HCT116 (cell line): ENCODE results near the gene GPX4. TPM values are rescaled to one million over a fixed set of nuclear protein-coding genes. Genes with fewer than 3 reads are reported as not detected.

Source experiments
- ATAC-seq: fragments of 200-7000 bp; cut with Tn5 transposase; 2 replicates; pipeline ENCODE4 v1.9.1; 2020; ENCODE audit warnings: mild to moderate bottlenecking, moderate library complexity
- BruUV-seq: library from RNA; stranded (reverse); fragments of 400-500 nt; replicated peaks from 2 replicates; lab custom pipeline; 2021; lab: Mats Ljungman, UMichigan
- CTCF ChIA-PET: fragments of 300-600 bp; sonication (Branson Sonifier 250); formaldehyde crosslinking; loops from one replicate; lab custom pipeline; 2021; ENCODE audit warnings: antibody characterized with exemption; lab: Charles Lee
- POLR2A ChIA-PET: fragments of 300-600, 350-600 bp; sonication (Branson Sonifier 250); formaldehyde crosslinking; loops from one replicate; lab custom pipeline; 2021; ENCODE audit warnings: antibody characterized with exemption; lab: Charles Lee
- RAD21 ChIA-PET, 2 experiments: fragments of 300-600 bp; sonication (Branson Sonifier 250); formaldehyde crosslinking; loops; one replicate each; lab custom pipeline; 2023; ENCODE audit warnings: low total read pairs in 2 of 2; ENCODE audit not compliant: uncharacterized antibody in 2 of 2, unreplicated experiment in 2 of 2, low non-redundant PET in 1 of 2; lab: Charles Lee
- DNase-seq: peaks from one replicate; pipeline ENCODE4 v3.0.0-alpha.2; 2010; ENCODE audit warnings: low read depth, low spot score
- H2AFZ ChIP-seq: fragments of 200-600 bp; shearing (Covaris generic), sonication (generic); 2 replicates; pipeline ENCODE4 v1.6.1; 2017; ENCODE audit warnings: low read depth, mixed run types, mixed read lengths, antibody characterized with exemption, low read length; ENCODE audit not compliant: poor library complexity, severe bottlenecking
- H3K27ac ChIP-seq: 2 replicates; pipeline ENCODE4 v1.5.1; 2012; ENCODE audit warnings: low read depth, low read length
- H3K27me3 ChIP-seq: fragments of 200-600 bp; sonication (generic); 2 replicates; pipeline ENCODE4 v1.6.1; 2016; ENCODE audit warnings: mixed run types, low read length, mixed read lengths; ENCODE audit not compliant: insufficient read depth
- H3K36me3 ChIP-seq, 2 experiments: fragments of 200-500 bp in 1 of 2; fragments of 200-600 bp in 1 of 2; sonication (Bioruptor generic) in 1 of 2; sonication (generic) in 1 of 2; 2 replicates each; pipeline versions ENCODE4 v1.5.1 to v1.6.1; 2014 to 2016; ENCODE audit warnings: low read length in 2 of 2, inconsistent platforms in 1 of 2, mixed read lengths in 1 of 2, mixed run types in 1 of 2; ENCODE audit not compliant: insufficient read depth in 2 of 2, control insufficient read depth in 1 of 2
- H3K4me1 ChIP-seq, 2 experiments: fragments of 200-600 bp in 1 of 2; sonication (generic) in 1 of 2; 2 replicates each; pipeline versions ENCODE4 v1.5.1 to v1.6.1; 2012 to 2017; ENCODE audit warnings: low read length in 2 of 2, inconsistent platforms in 1 of 2, mild to moderate bottlenecking in 1 of 2, mixed read lengths in 1 of 2, mixed run types in 1 of 2, moderate library complexity in 1 of 2; ENCODE audit not compliant: insufficient read depth in 2 of 2, control insufficient read depth in 1 of 2
- H3K4me2 ChIP-seq: fragments of 200-600 bp; sonication (generic); 2 replicates; pipeline ENCODE4 v1.6.1; 2017; ENCODE audit warnings: mixed run types, low read length, mixed read lengths
- H3K4me3 ChIP-seq, 2 experiments: fragments of 200-600 bp in 1 of 2; sonication (generic) in 1 of 2; replicated peaks in 1 of 2; 2 replicates each; pipeline ENCODE4 v1.5.1; 2011 to 2016; ENCODE audit warnings: low read length in 2 of 2, control low read depth in 1 of 2, low read depth in 1 of 2, mild to moderate bottlenecking in 1 of 2, mixed read lengths in 1 of 2, mixed run types in 1 of 2
- H3K79me2 ChIP-seq: fragments of 200-600 bp; sonication (generic); 2 replicates; pipeline ENCODE4 v1.6.1; 2017; ENCODE audit warnings: mild to moderate bottlenecking, mixed run types, low read length, moderate library complexity, mixed read lengths; ENCODE audit not compliant: insufficient read depth
- H3K9ac ChIP-seq: fragments of 200-600 bp; sonication (generic); 2 replicates; pipeline ENCODE4 v1.6.1; 2016; ENCODE audit warnings: low read length, mixed read lengths
- H3K9me2 ChIP-seq: fragments of 200-600 bp; sonication (generic), shearing (Covaris generic); 2 replicates; pipeline ENCODE4 v1.6.1; 2017; ENCODE audit warnings: mixed run types, mild to moderate bottlenecking, moderate library complexity; ENCODE audit not compliant: insufficient read depth
- H3K9me3 ChIP-seq, 2 experiments: fragments of 200-500 bp in 1 of 2; fragments of 200-600 bp in 1 of 2; sonication (Bioruptor generic) in 1 of 2; sonication (generic) in 1 of 2; 2 replicates each; pipeline ENCODE4 v1.6.1; 2014 to 2017; ENCODE audit warnings: low read length in 2 of 2, mixed read lengths in 2 of 2, inconsistent platforms in 1 of 2, low read depth in 1 of 2, mild to moderate bottlenecking in 1 of 2, mixed run types in 1 of 2, moderate library complexity in 1 of 2; ENCODE audit not compliant: control insufficient read depth in 1 of 2, insufficient read depth in 1 of 2
- H4K20me1 ChIP-seq: fragments of 200-600 bp; sonication (generic), shearing (Covaris generic); 2 replicates; pipeline ENCODE4 v1.6.1; 2017; ENCODE audit warnings: mixed run types, mild to moderate bottlenecking, moderate library complexity; ENCODE audit not compliant: insufficient read depth
- EGR1 ChIP-seq: IDR thresholded peaks from 2 replicates; pipeline ENCODE4 v1.6.1; 2012; ENCODE audit warnings: low read depth
- EZH2 ChIP-seq: fragments of 200-600 bp; sonication (generic); IDR thresholded peaks from 2 replicates; pipeline ENCODE4 v1.6.1; 2017; ENCODE audit warnings: antibody characterized with exemption, mixed run types
- EZH2phosphoT487 ChIP-seq: fragments of 200-600 bp; IDR thresholded peaks from 2 replicates; pipeline ENCODE4 v1.6.1; 2018; ENCODE audit warnings: antibody characterized with exemption, borderline replicate concordance
- POLR2A ChIP-seq: IDR thresholded peaks from 2 replicates; pipeline ENCODE4 v1.7.0; 2011; ENCODE audit warnings: borderline replicate concordance; ENCODE audit not compliant: insufficient read depth, insufficient read length; ENCODE audit errors: extremely low read depth
- POLR2AphosphoS5 ChIP-seq: IDR thresholded peaks from 2 replicates; pipeline ENCODE4 v1.6.1; 2011; ENCODE audit warnings: mild to moderate bottlenecking, low read depth, low read length, moderate library complexity
- RAD21 ChIP-seq: IDR thresholded peaks from 2 replicates; pipeline ENCODE4 v1.6.1; 2012; ENCODE audit warnings: low read depth, mild to moderate bottlenecking
- SIN3A ChIP-seq: IDR thresholded peaks from 2 replicates; pipeline ENCODE4 v1.6.1; 2012; ENCODE audit warnings: low read depth
- SP1 ChIP-seq: IDR thresholded peaks from 2 replicates; pipeline ENCODE4 v1.6.1; 2012; ENCODE audit warnings: low read depth
- TCF7L2 ChIP-seq: IDR thresholded peaks from 2 replicates; pipeline ENCODE4 v1.7.0; 2011; ENCODE audit warnings: borderline replicate concordance, inconsistent platforms; ENCODE audit not compliant: insufficient read depth, insufficient read length; ENCODE audit errors: extremely low read depth
- YY1 ChIP-seq: IDR thresholded peaks from 2 replicates; pipeline ENCODE4 v1.6.1; 2011; ENCODE audit warnings: low read length, low read depth, moderate library complexity, mild to moderate bottlenecking; ENCODE audit not compliant: insufficient replicate concordance; ENCODE audit errors: extremely low read depth
- intact Hi-C: fragments of 100-400 bp; cut with micrococcal nuclease; formaldehyde crosslinking; loops from 2 replicates; pipeline ENCODE4 v1.10.0; 2022
- total RNA-seq: library from RNA; stranded (reverse); gene quantifications from one replicate; pipeline ENCODE4 v1.2.1, GENCODE V29; 2021; ENCODE audit not compliant: unreplicated experiment
- TF ChIP-seq, protein P1 (sequence below): IDR thresholded peaks from 2 replicates; pipeline ENCODE4 v1.6.1; 2011; ENCODE audit warnings: mild to moderate bottlenecking, low read length, moderate library complexity; ENCODE audit not compliant: insufficient replicate concordance; ENCODE audit errors: extremely low read depth
- TF ChIP-seq, protein P2 (sequence below): IDR thresholded peaks from 2 replicates; pipeline ENCODE4 v1.6.1; 2012
- TF ChIP-seq, protein P3 (sequence below), 3 experiments: fragments of 200-600 bp in 1 of 3; sonication (generic) in 1 of 3; IDR thresholded peaks in 2 of 3; conservative IDR thresholded peaks in 1 of 3; 2 replicates each; pipeline ENCODE4 v1.5.1; 2012 to 2017; ENCODE audit warnings: low read depth in 2 of 3, low read length in 2 of 3, antibody characterized with exemption in 1 of 3, borderline replicate concordance in 1 of 3, control low read depth in 1 of 3, mild to moderate bottlenecking in 1 of 3, mixed read lengths in 1 of 3, mixed run types in 1 of 3, moderate library complexity in 1 of 3; ENCODE audit not compliant: insufficient read depth in 1 of 3

The GPX4 gene
- total RNA-seq, 1 experiment from 2014 or later, result 481 TPM

DNA sequence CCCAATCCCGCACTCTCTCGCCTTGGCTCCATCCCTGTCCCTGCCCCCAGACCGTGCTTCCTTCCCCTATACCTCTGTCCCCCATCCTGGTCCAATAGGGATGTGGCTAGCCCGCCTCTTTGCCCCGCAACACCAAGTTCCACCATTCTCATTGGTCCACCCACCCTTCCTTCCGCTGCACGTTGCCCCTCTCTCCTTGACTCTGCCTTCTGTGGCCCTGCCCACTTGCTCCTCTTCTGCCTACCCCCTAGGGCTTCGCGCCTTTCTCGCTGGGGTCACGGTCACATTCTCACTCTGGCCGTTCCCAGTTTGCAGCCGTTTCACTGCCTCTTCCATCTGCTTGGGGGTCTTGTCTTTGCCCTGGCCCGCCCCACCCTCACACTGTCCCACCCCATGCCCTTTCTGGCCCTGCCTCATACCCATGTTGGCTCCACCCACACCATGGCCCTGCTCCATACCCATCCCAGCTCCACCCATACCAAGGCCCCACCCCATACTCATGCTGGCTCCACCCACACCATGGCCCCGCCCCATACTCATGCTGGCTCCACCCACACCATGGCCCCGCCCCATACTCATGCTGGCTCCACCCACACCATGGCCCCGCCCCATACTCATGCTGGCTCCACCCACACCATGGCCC lies 41.3 kb upstream of the GPX4 start:
- ChIA-PET POLR2A (interaction anchor here (0.6 to 1.1 kb wide), 2 partner anchors 42 to 43 kb away, joined by 3 read pairs; partner anchors contain the start of gene GPX4), CTCF (interaction anchor here (0.6 to 0.7 kb wide), 2 partner anchors 105 to 130 kb away, joined by 3 to 6 read pairs; no protein-coding TSS in a partner anchor)

More for the DNA sequence above, 41.3 kb upstream of the GPX4 start:
- no peaks in the 10 kb centered on the region for H3K27me3 ChIP-seq
- H2AFZ ChIP-seq, result no peak overlapping the region
- peaks cover 12% of the 10 kb centered on the region; the same call in 1 of the 2 replicates for H3K79me2 ChIP-seq
- no peaks in the 10 kb centered on the region for H3K36me3 ChIP-seq
- RAD21 ChIA-PET, result interaction anchor here in 1 of 2 experiments (0.6 kb wide), 1 partner anchor 43 kb away, joined by 4 read pairs; no protein-coding TSS in a partner anchor
- H3K27ac ChIP-seq, result peak overlapping the region; percentile 100; the same call in 1 of the 2 replicates
- peak overlapping the region; percentile 3; the same call in 1 of the 2 replicates for H3K9ac ChIP-seq
- peaks cover 30 to 50% of the 10 kb centered on the region in 2 experiments for H3K4me1 ChIP-seq
- intact Hi-C loops, result loop anchor here (5.0 kb wide), 1 partner anchor 40 kb away; the partner anchor contains the start of gene GPX4
- no peaks in the 10 kb centered on the region for H3K9me2 ChIP-seq
- no peak for TF ChIP-seq POLR2A
- TF ChIP-seq, protein P1, sequence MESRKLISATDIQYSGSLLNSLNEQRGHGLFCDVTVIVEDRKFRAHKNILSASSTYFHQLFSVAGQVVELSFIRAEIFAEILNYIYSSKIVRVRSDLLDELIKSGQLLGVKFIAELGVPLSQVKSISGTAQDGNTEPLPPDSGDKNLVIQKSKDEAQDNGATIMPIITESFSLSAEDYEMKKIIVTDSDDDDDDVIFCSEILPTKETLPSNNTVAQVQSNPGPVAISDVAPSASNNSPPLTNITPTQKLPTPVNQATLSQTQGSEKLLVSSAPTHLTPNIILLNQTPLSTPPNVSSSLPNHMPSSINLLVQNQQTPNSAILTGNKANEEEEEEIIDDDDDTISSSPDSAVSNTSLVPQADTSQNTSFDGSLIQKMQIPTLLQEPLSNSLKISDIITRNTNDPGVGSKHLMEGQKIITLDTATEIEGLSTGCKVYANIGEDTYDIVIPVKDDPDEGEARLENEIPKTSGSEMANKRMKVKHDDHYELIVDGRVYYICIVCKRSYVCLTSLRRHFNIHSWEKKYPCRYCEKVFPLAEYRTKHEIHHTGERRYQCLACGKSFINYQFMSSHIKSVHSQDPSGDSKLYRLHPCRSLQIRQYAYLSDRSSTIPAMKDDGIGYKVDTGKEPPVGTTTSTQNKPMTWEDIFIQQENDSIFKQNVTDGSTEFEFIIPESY, result no peak
- TF ChIP-seq, protein P2, sequence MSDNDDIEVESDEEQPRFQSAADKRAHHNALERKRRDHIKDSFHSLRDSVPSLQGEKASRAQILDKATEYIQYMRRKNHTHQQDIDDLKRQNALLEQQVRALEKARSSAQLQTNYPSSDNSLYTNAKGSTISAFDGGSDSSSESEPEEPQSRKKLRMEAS, result no peak
- TF ChIP-seq EZH2phosphoT487, result no peak
- no peak for TF ChIP-seq POLR2AphosphoS5
- no peak for TF ChIP-seq SP1
- TF ChIP-seq SIN3A, result no peak
- TF ChIP-seq YY1, result no peak
- TF ChIP-seq EZH2, result no peak
- no peak for TF ChIP-seq EGR1
- TF ChIP-seq RAD21, result no peak
- TF ChIP-seq TCF7L2, result no peak
- TF ChIP-seq, protein P3, sequence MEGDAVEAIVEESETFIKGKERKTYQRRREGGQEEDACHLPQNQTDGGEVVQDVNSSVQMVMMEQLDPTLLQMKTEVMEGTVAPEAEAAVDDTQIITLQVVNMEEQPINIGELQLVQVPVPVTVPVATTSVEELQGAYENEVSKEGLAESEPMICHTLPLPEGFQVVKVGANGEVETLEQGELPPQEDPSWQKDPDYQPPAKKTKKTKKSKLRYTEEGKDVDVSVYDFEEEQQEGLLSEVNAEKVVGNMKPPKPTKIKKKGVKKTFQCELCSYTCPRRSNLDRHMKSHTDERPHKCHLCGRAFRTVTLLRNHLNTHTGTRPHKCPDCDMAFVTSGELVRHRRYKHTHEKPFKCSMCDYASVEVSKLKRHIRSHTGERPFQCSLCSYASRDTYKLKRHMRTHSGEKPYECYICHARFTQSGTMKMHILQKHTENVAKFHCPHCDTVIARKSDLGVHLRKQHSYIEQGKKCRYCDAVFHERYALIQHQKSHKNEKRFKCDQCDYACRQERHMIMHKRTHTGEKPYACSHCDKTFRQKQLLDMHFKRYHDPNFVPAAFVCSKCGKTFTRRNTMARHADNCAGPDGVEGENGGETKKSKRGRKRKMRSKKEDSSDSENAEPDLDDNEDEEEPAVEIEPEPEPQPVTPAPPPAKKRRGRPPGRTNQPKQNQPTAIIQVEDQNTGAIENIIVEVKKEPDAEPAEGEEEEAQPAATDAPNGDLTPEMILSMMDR (IDR thresholded peaks at IDR 0.05 in 2 of 3, conservative IDR thresholded peaks at IDR 0.05 in 1 of 3; ENCODE audit: borderline replicate concordance in 1 of 3, insufficient read depth in 1 of 3, low read depth in 2 of 3, low read length in 2 of 3), result no peak
- BruUV-seq, result no TSS peak
- H3K9me3 ChIP-seq, result no peaks in the 10 kb centered on the region
- ATAC-seq (0 out of 2 replicates have a peak, but pooled peaks have one; percentile 16), DNase-seq (no peak)
- no peak overlapping the region for H3K4me2 ChIP-seq
- no peaks in the 10 kb centered on the region for H4K20me1 ChIP-seq
- H3K4me3 ChIP-seq, result no peak overlapping the region
